ENCODE results near the gene IGSF9B.

DNA sequence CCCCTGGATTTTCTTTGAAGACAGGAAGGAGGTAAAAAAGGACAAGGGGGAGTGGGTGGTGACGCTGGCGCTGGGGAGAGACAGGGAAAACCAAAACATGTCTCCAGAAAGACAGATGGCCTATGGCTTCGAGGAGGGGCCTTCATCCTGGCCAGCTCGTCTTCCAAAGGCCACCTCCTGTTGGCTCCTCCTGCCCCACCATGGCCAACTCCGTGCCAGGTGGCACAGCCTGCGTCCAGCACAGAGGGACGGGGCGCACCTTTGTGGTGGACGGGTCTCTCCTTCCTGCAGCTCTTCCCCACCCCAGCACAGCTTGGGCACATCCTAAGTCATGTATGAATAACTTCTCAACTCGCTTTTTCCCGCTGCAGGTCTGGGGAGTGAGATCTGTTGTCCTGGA, 22.7 kb downstream of the IGSF9B start:
- TF ChIP-seq, protein P1, sequence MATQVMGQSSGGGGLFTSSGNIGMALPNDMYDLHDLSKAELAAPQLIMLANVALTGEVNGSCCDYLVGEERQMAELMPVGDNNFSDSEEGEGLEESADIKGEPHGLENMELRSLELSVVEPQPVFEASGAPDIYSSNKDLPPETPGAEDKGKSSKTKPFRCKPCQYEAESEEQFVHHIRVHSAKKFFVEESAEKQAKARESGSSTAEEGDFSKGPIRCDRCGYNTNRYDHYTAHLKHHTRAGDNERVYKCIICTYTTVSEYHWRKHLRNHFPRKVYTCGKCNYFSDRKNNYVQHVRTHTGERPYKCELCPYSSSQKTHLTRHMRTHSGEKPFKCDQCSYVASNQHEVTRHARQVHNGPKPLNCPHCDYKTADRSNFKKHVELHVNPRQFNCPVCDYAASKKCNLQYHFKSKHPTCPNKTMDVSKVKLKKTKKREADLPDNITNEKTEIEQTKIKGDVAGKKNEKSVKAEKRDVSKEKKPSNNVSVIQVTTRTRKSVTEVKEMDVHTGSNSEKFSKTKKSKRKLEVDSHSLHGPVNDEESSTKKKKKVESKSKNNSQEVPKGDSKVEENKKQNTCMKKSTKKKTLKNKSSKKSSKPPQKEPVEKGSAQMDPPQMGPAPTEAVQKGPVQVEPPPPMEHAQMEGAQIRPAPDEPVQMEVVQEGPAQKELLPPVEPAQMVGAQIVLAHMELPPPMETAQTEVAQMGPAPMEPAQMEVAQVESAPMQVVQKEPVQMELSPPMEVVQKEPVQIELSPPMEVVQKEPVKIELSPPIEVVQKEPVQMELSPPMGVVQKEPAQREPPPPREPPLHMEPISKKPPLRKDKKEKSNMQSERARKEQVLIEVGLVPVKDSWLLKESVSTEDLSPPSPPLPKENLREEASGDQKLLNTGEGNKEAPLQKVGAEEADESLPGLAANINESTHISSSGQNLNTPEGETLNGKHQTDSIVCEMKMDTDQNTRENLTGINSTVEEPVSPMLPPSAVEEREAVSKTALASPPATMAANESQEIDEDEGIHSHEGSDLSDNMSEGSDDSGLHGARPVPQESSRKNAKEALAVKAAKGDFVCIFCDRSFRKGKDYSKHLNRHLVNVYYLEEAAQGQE (IDR thresholded peaks at IDR 0.05; ENCODE audit: low read depth), result no peak
- no peak for TF ChIP-seq YY1 (IDR thresholded peaks at IDR 0.05; ENCODE audit: low read depth)
- TF ChIP-seq RAD21 (IDR thresholded peaks at IDR 0.05; ENCODE audit: low read depth), result no peak
- no peak for TF ChIP-seq TAF1 (IDR thresholded peaks at IDR 0.05; ENCODE audit: low read depth)
- TF ChIP-seq, protein P2, sequence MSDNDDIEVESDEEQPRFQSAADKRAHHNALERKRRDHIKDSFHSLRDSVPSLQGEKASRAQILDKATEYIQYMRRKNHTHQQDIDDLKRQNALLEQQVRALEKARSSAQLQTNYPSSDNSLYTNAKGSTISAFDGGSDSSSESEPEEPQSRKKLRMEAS (IDR thresholded peaks at IDR 0.05), result no peak
- TF ChIP-seq EP300 (IDR thresholded peaks at IDR 0.05; ENCODE audit: borderline replicate concordance), result no peak

Data from Ishikawa (cell line).